T1000 (cell line): ENCODE results near the gene AMY1A.
"Not testable (repeated sequence)": the region's sequence is repeated elsewhere in the genome, so short reads cannot be mapped to it uniquely, and the experiment has no call there.

ENCODE experiments used
- DNase-seq: peaks from one replicate; lab custom pipeline; 2025; ENCODE audit warnings: mixed read lengths; lab: John Stamatoyannopoulos, UW

Gene AMY1A

DNA sequence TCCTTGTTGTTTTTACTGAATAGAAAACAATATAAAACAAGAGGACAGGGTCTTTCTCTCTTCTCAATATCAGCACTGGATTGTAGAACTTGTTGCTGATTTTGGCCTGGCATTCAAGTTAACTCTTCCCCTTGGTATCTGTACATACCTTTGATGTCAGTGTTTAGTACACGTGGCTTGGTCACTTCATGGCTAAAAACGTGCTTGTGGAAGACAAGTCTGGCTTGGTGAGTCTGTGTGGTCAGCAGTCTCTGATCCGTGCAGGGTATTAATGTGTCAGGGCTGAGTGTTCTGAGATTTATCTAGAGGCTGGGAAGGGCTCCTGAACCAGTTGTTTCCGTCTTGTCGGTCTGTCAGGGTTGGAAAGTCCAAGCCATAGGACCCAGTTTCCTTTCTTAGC lies at the start of gene AMY1A:
Gene AMY1A (plus strand): TSS at position 301 of the 400 bp plus-strand sequence. CDS start 571 bp downstream, outside the sequence.
- DNase-seq, result not testable (repeated sequence)

DNA sequence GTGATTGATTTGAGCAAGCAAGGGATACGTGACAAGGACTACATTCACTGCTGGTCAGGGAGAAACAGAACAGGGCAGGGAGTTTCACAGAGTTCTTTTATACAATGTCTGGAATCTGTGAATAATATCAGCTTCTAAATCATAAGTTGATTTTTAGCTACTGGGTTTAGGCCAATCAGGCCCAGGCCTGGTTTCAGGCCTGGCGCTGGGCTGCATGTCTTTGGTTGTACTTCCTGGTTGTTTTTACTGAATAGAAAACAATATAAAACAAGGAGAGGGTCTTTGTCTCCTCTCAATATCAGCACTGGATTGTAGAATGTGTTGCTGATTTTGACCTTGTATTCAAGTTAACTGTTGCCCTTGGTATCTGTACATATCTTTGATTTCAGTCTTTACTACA lies 39.2 kb upstream of the AMY1A start:
- DNase-seq, result no peak

DNA sequence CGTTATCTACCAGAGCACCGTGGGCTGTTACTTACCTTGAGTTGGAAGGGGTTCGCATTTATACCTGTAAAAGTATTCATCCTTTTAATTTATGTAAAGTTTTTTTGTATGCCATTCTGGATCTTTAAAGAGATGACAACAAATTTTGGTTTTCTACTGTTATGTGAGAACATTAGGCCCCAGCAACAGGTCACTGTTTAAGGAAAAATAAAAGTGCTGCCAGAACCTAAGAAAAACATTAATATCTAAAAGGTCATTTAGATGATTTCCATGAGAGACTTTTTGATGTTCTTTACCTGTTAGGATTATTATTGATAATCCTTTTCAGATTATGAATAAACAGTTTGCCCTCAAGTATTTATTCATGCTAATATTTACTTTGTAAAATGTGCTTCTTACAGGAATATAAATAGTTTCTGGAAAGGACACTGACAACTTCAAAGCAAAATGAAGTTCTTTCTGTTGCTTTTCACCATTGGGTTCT lies 38.5 kb upstream of the AMY1A start, which contains the start of gene AMY2A:
Gene AMY2A (plus strand): TSS at position 434 of the 484 bp plus-strand sequence. CDS start 14 bp downstream, at position 448.
- DNase-seq, result not testable (repeated sequence)

DNA sequence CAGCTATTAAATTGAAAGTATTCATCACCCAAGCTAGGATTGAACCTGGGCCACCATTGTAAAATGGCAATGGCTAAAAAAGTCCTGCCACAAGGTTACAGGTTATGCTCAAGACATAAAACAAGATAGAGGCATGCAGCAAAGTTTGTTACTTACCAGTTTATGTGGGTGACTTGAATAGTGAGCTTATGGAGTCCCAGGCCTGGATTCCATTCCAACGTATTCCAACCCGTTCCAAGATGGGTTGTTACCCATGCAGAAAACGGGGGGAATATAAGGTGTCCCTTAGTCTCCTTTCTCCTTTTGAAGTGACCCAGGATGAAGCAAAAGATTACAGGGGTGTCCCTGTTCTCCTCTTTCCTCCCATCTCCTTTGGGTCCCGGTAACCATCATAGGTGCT lies 28.1 kb upstream of the AMY1A start:
- DNase-seq, result not testable (repeated sequence)

DNA sequence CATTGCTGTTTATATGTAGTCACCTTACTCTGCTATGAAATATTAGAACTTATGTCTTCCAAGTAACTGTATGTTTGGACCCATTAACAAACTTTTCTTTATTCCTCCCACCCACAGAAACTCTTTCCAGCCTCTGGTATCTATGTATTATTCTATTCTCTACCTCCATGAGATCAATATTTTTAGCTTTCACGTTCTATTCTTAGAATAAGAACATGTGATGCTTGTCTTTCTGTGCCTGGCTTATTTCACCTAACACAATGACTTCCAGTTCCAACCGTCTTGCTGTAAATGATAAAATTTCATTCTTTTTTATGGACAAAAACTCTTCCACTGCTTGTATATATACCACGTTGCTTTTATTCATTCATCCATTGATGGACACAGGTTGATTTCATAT lies 14.4 kb upstream of the AMY1A start:
- not testable (repeated sequence) for DNase-seq

DNA sequence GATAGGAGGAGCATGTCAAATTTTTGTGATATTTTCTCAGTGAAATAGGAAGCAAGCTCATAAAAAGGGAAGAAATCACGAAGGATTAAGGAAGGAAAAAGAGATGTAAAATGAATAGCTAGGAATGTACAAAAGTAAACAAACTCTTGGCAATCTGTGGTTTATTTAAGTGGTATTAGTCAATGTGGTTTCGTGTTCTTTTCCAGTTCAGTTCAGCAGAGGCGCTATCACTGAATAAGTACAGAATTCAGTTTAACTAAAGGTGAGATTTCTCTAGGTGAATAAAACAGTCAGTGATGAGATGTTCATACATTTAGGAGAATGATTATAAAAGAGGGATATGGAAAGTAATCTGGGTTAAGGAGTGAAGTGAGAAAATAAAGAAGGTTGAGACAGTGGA lies 11.7 kb upstream of the AMY1A start:
- DNase-seq, result not testable (repeated sequence)

DNA sequence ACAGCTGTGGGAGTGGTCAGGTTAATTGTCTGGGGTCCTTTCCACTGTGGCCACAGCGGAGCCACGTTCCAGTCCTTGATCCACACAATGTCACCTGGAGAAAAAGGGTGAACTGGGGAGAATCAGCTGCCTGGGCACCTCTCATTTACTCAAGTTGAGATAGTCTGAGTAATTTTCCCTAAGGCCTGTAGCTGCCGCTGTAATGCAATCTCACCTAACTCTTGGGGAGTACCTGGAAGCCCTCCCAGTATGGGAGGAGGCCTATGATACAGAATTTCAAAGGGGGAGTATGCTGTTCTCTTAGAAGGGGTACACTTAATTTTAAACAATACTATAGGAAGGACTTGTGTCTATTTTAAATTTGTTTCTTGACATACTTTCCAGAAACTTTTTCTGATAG lies 5.3 kb upstream of the AMY1A start:
- DNase-seq, result not testable (repeated sequence)

DNA sequence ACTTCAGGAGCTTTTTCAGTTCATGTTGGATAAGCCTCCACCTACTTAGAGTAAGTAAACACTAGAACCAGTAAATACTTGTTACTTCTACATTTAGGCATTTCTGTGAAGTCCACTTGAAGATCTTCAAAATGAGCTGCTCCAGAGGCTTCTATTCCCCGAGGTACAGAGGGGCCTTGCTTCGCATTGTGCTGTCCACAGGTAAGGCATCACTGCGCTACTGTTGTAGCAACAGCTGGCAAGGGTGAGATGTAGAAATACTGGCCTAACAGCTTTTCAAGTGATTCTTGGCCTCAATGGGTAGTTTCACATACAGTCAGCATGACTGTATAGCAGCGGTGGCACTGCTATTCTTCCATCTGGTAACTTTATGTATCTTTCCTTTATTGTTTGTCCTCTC lies 4.7 kb upstream of the AMY1A start:
- not testable (repeated sequence) for DNase-seq

DNA sequence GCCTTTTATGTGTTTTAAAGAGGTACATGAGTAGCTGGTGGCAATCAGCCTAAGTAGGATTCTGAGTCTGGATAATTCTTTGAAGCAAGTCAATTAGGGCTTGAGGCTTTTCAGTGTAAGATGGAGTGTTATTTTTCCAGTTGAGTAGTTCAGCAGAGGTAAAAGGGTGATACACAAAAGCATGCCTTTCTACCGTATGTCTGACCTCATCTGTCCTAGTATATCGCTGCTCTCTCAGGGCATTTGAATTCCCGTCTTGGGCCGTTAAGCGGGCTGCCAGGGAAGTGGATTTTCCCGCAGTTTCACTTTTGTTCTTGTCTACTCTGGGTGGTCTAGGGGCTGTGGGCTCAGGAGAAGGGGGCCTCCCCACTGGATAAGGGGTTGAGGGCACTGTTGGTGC lies 1.4 kb upstream of the AMY1A start:
- DNase-seq, result not testable (repeated sequence)

DNA sequence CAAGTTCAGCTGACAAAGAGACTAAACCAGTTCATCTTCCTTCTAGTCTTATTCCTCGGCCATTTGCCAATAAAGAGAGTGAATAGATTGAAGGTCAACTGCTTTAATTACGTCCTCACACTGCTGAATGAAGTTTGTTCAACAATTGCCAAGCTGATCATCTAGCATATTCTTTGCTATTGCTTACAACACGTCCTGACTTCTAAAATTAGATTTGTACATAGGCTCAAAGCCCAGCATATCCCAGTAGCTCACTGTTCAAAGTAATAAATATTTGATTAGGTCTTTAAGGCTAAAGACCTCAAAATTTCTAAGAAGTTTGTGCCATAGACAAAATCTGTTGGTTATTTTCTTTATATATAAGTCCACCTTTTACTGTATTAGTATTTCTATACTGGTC lies 20.8 kb downstream of the AMY1A start:
- not testable (repeated sequence) for DNase-seq

DNA sequence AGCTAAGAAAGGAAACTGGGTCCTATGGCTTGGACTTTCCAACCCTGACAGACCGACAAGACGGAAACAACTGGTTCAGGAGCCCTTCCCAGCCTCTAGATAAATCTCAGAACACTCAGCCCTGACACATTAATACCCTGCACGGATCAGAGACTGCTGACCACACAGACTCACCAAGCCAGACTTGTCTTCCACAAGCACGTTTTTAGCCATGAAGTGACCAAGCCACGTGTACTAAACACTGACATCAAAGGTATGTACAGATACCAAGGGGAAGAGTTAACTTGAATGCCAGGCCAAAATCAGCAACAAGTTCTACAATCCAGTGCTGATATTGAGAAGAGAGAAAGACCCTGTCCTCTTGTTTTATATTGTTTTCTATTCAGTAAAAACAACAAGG lies 40.5 kb downstream of the AMY1A start, which contains the start of gene AMY1B:
Gene AMY1B (minus strand): TSS at position 101 of the 400 bp plus-strand sequence. CDS start 571 bp downstream, outside the sequence.
- DNase-seq, result not testable (repeated sequence)

DNA sequence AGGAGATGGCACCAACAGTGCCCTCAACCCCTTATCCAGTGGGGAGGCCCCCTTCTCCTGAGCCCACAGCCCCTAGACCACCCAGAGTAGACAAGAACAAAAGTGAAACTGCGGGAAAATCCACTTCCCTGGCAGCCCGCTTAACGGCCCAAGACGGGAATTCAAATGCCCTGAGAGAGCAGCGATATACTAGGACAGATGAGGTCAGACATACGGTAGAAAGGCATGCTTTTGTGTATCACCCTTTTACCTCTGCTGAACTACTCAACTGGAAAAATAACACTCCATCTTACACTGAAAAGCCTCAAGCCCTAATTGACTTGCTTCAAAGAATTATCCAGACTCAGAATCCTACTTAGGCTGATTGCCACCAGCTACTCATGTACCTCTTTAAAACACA lies 41.9 kb downstream of the AMY1A start:
- DNase-seq, result not testable (repeated sequence)

DNA sequence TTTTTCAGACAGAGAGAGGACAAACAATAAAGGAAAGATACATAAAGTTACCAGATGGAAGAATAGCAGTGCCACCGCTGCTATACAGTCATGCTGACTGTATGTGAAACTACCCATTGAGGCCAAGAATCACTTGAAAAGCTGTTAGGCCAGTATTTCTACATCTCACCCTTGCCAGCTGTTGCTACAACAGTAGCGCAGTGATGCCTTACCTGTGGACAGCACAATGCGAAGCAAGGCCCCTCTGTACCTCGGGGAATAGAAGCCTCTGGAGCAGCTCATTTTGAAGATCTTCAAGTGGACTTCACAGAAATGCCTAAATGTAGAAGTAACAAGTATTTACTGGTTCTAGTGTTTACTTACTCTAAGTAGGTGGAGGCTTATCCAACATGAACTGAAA lies 45.1 kb downstream of the AMY1A start:
- DNase-seq, result not testable (repeated sequence)

DNA sequence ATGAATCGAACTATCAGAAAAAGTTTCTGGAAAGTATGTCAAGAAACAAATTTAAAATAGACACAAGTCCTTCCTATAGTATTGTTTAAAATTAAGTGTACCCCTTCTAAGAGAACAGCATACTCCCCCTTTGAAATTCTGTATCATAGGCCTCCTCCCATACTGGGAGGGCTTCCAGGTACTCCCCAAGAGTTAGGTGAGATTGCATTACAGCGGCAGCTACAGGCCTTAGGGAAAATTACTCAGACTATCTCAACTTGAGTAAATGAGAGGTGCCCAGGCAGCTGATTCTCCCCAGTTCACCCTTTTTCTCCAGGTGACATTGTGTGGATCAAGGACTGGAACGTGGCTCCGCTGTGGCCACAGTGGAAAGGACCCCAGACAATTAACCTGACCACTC lies 45.7 kb downstream of the AMY1A start:
- not testable (repeated sequence) for DNase-seq

DNA sequence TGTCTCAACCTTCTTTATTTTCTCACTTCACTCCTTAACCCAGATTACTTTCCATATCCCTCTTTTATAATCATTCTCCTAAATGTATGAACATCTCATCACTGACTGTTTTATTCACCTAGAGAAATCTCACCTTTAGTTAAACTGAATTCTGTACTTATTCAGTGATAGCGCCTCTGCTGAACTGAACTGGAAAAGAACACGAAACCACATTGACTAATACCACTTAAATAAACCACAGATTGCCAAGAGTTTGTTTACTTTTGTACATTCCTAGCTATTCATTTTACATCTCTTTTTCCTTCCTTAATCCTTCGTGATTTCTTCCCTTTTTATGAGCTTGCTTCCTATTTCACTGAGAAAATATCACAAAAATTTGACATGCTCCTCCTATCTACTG lies 52.1 kb downstream of the AMY1A start:
- not testable (repeated sequence) for DNase-seq

DNA sequence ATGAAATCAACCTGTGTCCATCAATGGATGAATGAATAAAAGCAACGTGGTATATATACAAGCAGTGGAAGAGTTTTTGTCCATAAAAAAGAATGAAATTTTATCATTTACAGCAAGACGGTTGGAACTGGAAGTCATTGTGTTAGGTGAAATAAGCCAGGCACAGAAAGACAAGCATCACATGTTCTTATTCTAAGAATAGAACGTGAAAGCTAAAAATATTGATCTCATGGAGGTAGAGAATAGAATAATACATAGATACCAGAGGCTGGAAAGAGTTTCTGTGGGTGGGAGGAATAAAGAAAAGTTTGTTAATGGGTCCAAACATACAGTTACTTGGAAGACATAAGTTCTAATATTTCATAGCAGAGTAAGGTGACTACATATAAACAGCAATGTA lies 54.8 kb downstream of the AMY1A start:
- not testable (repeated sequence) for DNase-seq
